A673 (cell line): ENCODE results near the gene ZNHIT3. TPM values are rescaled to one million over a fixed set of nuclear protein-coding genes. Genes with fewer than 3 reads are reported as not detected.
A peak's percentile ranks its signal among the peaks of the same experiment; 100 is the strongest.
"Not testable (repeated sequence)": the region's sequence is repeated elsewhere in the genome, so short reads cannot be mapped to it uniquely, and the experiment has no call there.

ENCODE experiments used
- Bru-seq: library from RNA; stranded (reverse); fragments of 400-500 nt; gene quantifications from one replicate; lab custom pipeline; 2021; lab: Mats Ljungman, UMichigan
- BruChase-seq, 2 experiments: library from RNA; stranded (reverse); fragments of 400-500 nt; gene quantifications; one replicate each; lab custom pipeline; 2021; lab: Mats Ljungman, UMichigan
- BruUV-seq: library from RNA; stranded (reverse); fragments of 400-500 nt; replicated peaks from 2 replicates; lab custom pipeline; 2021; lab: Mats Ljungman, UMichigan
- CTCF ChIA-PET: fragments of 300-600 bp; sonication (Branson Sonifier 250); formaldehyde crosslinking; loops from one replicate; lab custom pipeline; 2022; ENCODE audit warnings: antibody characterized with exemption; lab: Charles Lee
- POLR2A ChIA-PET: fragments of 300-600 bp; sonication (Branson Sonifier 250); formaldehyde crosslinking; loops from one replicate; lab custom pipeline; 2022; ENCODE audit warnings: antibody characterized with exemption; ENCODE audit not compliant: low non-redundant PET; lab: Charles Lee
- DNase-seq: peaks from one replicate; pipeline ENCODE4 v3.0.0-alpha.2; 2015; ENCODE audit warnings: low spot score
- H3K27ac ChIP-seq: fragments of 200-600 bp; sonication (generic); 2 replicates; pipeline ENCODE4 v1.5.1; 2016; ENCODE audit warnings: mixed run types, low read depth, mild to moderate bottlenecking, mixed read lengths, antibody characterized with exemption, low read length; ENCODE audit not compliant: poor library complexity, severe bottlenecking
- H3K27me3 ChIP-seq: fragments of 200-600 bp; sonication (generic); replicated peaks from 2 replicates; pipeline ENCODE4 v1.6.1; 2017; ENCODE audit warnings: mixed run types, low read depth, mild to moderate bottlenecking, mixed read lengths, antibody characterized with exemption, low read length; ENCODE audit not compliant: insufficient read depth, poor library complexity
- H3K36me3 ChIP-seq: fragments of 200-600 bp; sonication (generic); 2 replicates; pipeline ENCODE4 v1.6.1; 2016; ENCODE audit warnings: mixed run types, mild to moderate bottlenecking, mixed read lengths, antibody characterized with exemption, low read length; ENCODE audit not compliant: insufficient read depth, poor library complexity, severe bottlenecking
- H3K4me1 ChIP-seq: fragments of 200-600 bp; sonication (generic); 2 replicates; pipeline ENCODE4 v1.6.1; 2017; ENCODE audit warnings: mixed run types, mild to moderate bottlenecking, mixed read lengths, antibody characterized with exemption, low read length; ENCODE audit not compliant: insufficient read depth, poor library complexity, severe bottlenecking
- H3K4me3 ChIP-seq: fragments of 200-600 bp; sonication (generic); 2 replicates; pipeline ENCODE4 v1.5.1; 2016; ENCODE audit warnings: low read depth, mixed run types, mild to moderate bottlenecking, mixed read lengths, low read length; ENCODE audit not compliant: poor library complexity, severe bottlenecking
- H3K9me3 ChIP-seq: fragments of 200-600 bp; sonication (generic); 2 replicates; pipeline ENCODE4 v1.6.1; 2016; ENCODE audit warnings: mixed run types, low read depth, mild to moderate bottlenecking, mixed read lengths, antibody characterized with exemption, low read length; ENCODE audit not compliant: poor library complexity, severe bottlenecking
- CTCF ChIP-seq: fragments of 300-800, 200-600 bp; sonication (generic); conservative IDR thresholded peaks from 2 replicates; pipeline ENCODE4 v1.5.1; 2017; ENCODE audit warnings: low read depth, mild to moderate bottlenecking, antibody characterized with exemption, low read length, moderate library complexity, mixed read lengths
- EZH2 ChIP-seq: fragments of 200-600 bp; sonication (generic); IDR thresholded peaks from 2 replicates; pipeline ENCODE4 v1.6.1; 2017; ENCODE audit warnings: borderline replicate concordance, low read depth, mild to moderate bottlenecking, mixed read lengths, antibody characterized with exemption, low read length; ENCODE audit not compliant: poor library complexity, severe bottlenecking
- intact Hi-C: fragments of 100-400 bp; cut with micrococcal nuclease; formaldehyde crosslinking; loops from one replicate; pipeline ENCODE4 v1.10.0; 2022; ENCODE audit not compliant: unreplicated experiment
- long read RNA-seq: library from polyadenylated mRNA; stranded (forward); transcript quantifications from one replicate; pipeline ENCODE4 v2.0.0, GENCODE V29; 2022
- total RNA-seq: library from RNA; stranded (reverse); gene quantifications from 2 replicates; pipeline ENCODE4 v1.2.3, GENCODE V29; 2021

Gene ZNHIT3
- total RNA-seq (30.4 and 35.2 TPM in 2 replicates), Bru-seq, nascent RNA (percentile 71 among the genes with signal in this experiment), BruChase-seq, experiment 1, labeled RNA remaining after a 2-hour chase (percentile 62 among the genes with signal in this experiment), BruChase-seq, experiment 2, labeled RNA remaining after a 6-hour chase (percentile 71 among the genes with signal in this experiment)
- long read RNA-seq, transcript ZNHIT3-204 (5 exons, 951 nt), result major isoform, 31 of 44 reads
- long read RNA-seq, transcript ZNHIT3-208 (4 exons, 926 nt), result minor isoform, 7 of 44 reads
- long read RNA-seq, partial matches to known transcripts, result 0 of 44 reads
- long read RNA-seq, other reads (novel, unspliced or antisense), result 1 of 44 reads

- no TSS peak for BruUV-seq
- H3K4me3 ChIP-seq, result peak within 1 kb of the TSS; percentile 69
These were observed at the start of gene ZNHIT3 for GRCh38 chr17:36486204-36487194. TSS of gene ZNHIT3 (plus strand) at chr17:36486681. CDS start at chr17:36486700, 19 bp downstream.

GRCh38 chr17:36441792-36442191, 44.7 kb upstream of the ZNHIT3 start:
- H3K27ac ChIP-seq, H3K27me3 ChIP-seq, CTCF ChIA-PET, H3K4me3 ChIP-seq, POLR2A ChIA-PET, H3K4me1 ChIP-seq, H3K9me3 ChIP-seq, intact Hi-C loops, DNase-seq, BruUV-seq, H3K36me3 ChIP-seq: not testable (repeated sequence)

More at GRCh38 chr17:36486204-36487194, at the start of gene ZNHIT3:
- H3K4me1 ChIP-seq, result peaks cover 4% of the 10 kb centered on the region
- CTCF ChIA-PET, result no interaction called here
- intact Hi-C loops, result loop anchor here (10.0 kb wide), 1 partner anchor 522 kb away; no protein-coding TSS in a partner anchor
- POLR2A ChIA-PET, result no interaction called here
- H3K9me3 ChIP-seq, result no peaks in the 10 kb centered on the region
- H3K27me3 ChIP-seq, result peaks cover 8% of the 10 kb centered on the region
- no peaks in the 10 kb centered on the region for H3K36me3 ChIP-seq
- TF ChIP-seq CTCF (no peak), EZH2 (no peak)
- peak; percentile 92 for DNase-seq
- H3K27ac ChIP-seq, result peak within 1 kb of the TSS; percentile 78

DNA sequence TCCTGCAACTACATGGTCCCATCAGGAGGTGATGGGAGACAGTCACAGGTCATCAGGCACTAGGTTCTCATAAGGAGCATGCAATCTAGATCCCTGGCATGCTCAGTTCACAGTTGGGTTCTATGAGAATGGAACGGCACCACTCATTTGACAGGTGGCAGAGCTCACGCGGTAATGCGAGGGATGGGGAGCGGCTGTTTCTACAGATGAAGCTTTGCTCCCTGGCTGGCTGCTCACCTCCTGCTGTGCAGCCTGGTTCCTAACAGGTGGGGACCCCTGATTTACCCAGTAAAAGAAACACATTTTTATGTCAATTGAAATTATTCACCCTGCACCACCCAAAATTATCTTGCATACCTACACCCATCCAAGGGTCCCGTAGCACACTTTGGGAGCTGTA, 42.7 kb upstream of the ZNHIT3 start:
- no peak for DNase-seq
- intact Hi-C loops, result no loop called here
- Histone ChIP-seq H3K9me3 (no peaks in the 10 kb centered on the region), H3K4me3 (no peak overlapping the region), H3K27ac (no peak overlapping the region), H3K27me3 (no peaks in the 10 kb centered on the region), H3K4me1 (no peaks in the 10 kb centered on the region), H3K36me3 (no peaks in the 10 kb centered on the region)
- TF ChIP-seq EZH2 (no peak), CTCF (no peak)
- ChIA-PET POLR2A (no interaction called here), CTCF (no interaction called here)
- BruUV-seq, result no TSS peak

GRCh38 chr17:36449997-36450396, 36.5 kb upstream of the ZNHIT3 start:
- CTCF ChIA-PET, H3K9me3 ChIP-seq, H3K4me3 ChIP-seq, DNase-seq, BruUV-seq, H3K27me3 ChIP-seq, H3K36me3 ChIP-seq, H3K27ac ChIP-seq, intact Hi-C loops, POLR2A ChIA-PET, H3K4me1 ChIP-seq: not testable (repeated sequence)

DNA sequence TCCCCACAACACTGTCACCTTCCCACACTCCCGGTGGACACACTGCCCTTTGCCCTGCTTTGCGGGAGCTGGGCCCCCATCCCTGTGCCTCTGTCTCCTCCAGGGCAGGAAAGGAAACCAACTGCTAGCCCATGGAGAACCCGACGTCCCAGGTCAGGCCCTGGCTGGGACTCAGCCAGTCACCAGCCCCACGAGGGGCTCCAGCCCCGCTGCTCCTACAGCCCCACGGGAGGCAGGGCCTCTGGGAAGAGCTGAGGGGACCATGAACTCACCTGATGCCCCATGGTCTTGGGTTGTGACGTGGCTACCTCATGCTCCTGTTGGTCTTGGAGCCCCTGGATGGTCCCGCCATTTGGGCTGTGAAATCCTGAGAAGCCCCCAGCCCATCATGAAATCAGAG, 33.6 kb upstream of the ZNHIT3 start:
- CTCF ChIA-PET, POLR2A ChIA-PET, H3K27me3 ChIP-seq, H3K9me3 ChIP-seq, H3K36me3 ChIP-seq, DNase-seq, H3K4me1 ChIP-seq, intact Hi-C loops, H3K4me3 ChIP-seq, BruUV-seq, H3K27ac ChIP-seq: not testable (repeated sequence)
